ENCODE results near the gene TTC4.

TTC4 gene

GRCh38 chr1:54715493-54716298, at the start of gene TTC4:
Gene TTC4 (plus strand): TSS chr1:54715861. CDS start chr1:54715909, 48 bp downstream.
- peak; percentile 57 for DNase-seq (ENCODE audit: insufficient read length, low spot score)
- FAIRE-seq = peak; percentile 44

- DNase-seq (ENCODE audit: insufficient read length, low spot score) (no peak), FAIRE-seq (no peak)
These were observed 49.3 kb upstream of the TTC4 start for GRCh38 chr1:54666333-54666732.

- FAIRE-seq (no peak), DNase-seq (ENCODE audit: insufficient read length, low spot score) (no peak)
These were observed 47.9 kb upstream of the TTC4 start for GRCh38 chr1:54667797-54668196.

GRCh38 chr1:54668567-54668966, 47.1 kb upstream of the TTC4 start:
- FAIRE-seq = no peak

GRCh38 chr1:54671985-54672608, 43.6 kb upstream of the TTC4 start:
- DNase-seq (ENCODE audit: insufficient read length, low spot score) (peak; percentile 38), FAIRE-seq (no peak)

More at GRCh38 chr1:54668567-54668966, 47.1 kb upstream of the TTC4 start:
- no peak for DNase-seq (ENCODE audit: insufficient read length, low spot score)

GRCh38 chr1:54678776-54679643, 36.7 kb upstream of the TTC4 start:
- no peak for DNase-seq (ENCODE audit: insufficient read length, low spot score)
- no peak for FAIRE-seq

- FAIRE-seq (no peak), DNase-seq (ENCODE audit: insufficient read length, low spot score) (no peak)
These were observed 36.0 kb upstream of the TTC4 start for GRCh38 chr1:54679706-54680105.

GRCh38 chr1:54680387-54680786, 35.3 kb upstream of the TTC4 start:
- FAIRE-seq (no peak), DNase-seq (ENCODE audit: insufficient read length, low spot score) (no peak)

GRCh38 chr1:54681358-54681757, 34.3 kb upstream of the TTC4 start:
- FAIRE-seq (no peak), DNase-seq (ENCODE audit: insufficient read length, low spot score) (no peak)

GRCh38 chr1:54683453-54683852, 32.2 kb upstream of the TTC4 start:
- DNase-seq (ENCODE audit: insufficient read length, low spot score) = no peak
- FAIRE-seq = no peak

GRCh38 chr1:54685335-54685905, 30.2 kb upstream of the TTC4 start:
- no peak for FAIRE-seq

GRCh38 chr1:54686155-54686554, 29.5 kb upstream of the TTC4 start:
- FAIRE-seq (no peak), DNase-seq (ENCODE audit: insufficient read length, low spot score) (no peak)

More at GRCh38 chr1:54685335-54685905, 30.2 kb upstream of the TTC4 start:
- DNase-seq (ENCODE audit: insufficient read length, low spot score) = no peak

- FAIRE-seq (no peak), DNase-seq (ENCODE audit: insufficient read length, low spot score) (no peak)
These were observed 20.9 kb upstream of the TTC4 start for GRCh38 chr1:54694771-54695170.

- FAIRE-seq = no peak
- DNase-seq (ENCODE audit: insufficient read length, low spot score) = no peak
These were observed 20.4 kb upstream of the TTC4 start for GRCh38 chr1:54695221-54695620.

GRCh38 chr1:54695764-54696163, 19.9 kb upstream of the TTC4 start:
- DNase-seq (ENCODE audit: insufficient read length, low spot score) = no peak
- FAIRE-seq = no peak

- no peak for DNase-seq (ENCODE audit: insufficient read length, low spot score)
- no peak for FAIRE-seq
These were observed 19.4 kb upstream of the TTC4 start for GRCh38 chr1:54696262-54696661.

- FAIRE-seq = no peak
- no peak for DNase-seq (ENCODE audit: insufficient read length, low spot score)
These were observed 17.8 kb upstream of the TTC4 start for GRCh38 chr1:54697896-54698295.

- FAIRE-seq (no peak), DNase-seq (ENCODE audit: insufficient read length, low spot score) (no peak)
These were observed 17.3 kb upstream of the TTC4 start for GRCh38 chr1:54698346-54698745.

GRCh38 chr1:54699936-54700525, 15.6 kb upstream of the TTC4 start:
- no peak for DNase-seq (ENCODE audit: insufficient read length, low spot score)
- FAIRE-seq = no peak

GRCh38 chr1:54701066-54701465, 14.6 kb upstream of the TTC4 start:
- DNase-seq (ENCODE audit: insufficient read length, low spot score) = no peak

More at GRCh38 chr1:54701066-54701465, 14.6 kb upstream of the TTC4 start:
- no peak for FAIRE-seq

Data from HTR-8/SVneo (cell line).